Activated CD4-positive, alpha-beta T cell treated with anti-CD3 and anti-CD28 coated beads, Interleukin-2, amount 50 U/mL, for 1 hour (primary cell): Measurements from ENCODE around the gene MPDZ.

Experiments
- DNase-seq: peaks from one replicate; pipeline ENCODE4 v3.0.0-alpha.2; 2020

MPDZ gene

DNA sequence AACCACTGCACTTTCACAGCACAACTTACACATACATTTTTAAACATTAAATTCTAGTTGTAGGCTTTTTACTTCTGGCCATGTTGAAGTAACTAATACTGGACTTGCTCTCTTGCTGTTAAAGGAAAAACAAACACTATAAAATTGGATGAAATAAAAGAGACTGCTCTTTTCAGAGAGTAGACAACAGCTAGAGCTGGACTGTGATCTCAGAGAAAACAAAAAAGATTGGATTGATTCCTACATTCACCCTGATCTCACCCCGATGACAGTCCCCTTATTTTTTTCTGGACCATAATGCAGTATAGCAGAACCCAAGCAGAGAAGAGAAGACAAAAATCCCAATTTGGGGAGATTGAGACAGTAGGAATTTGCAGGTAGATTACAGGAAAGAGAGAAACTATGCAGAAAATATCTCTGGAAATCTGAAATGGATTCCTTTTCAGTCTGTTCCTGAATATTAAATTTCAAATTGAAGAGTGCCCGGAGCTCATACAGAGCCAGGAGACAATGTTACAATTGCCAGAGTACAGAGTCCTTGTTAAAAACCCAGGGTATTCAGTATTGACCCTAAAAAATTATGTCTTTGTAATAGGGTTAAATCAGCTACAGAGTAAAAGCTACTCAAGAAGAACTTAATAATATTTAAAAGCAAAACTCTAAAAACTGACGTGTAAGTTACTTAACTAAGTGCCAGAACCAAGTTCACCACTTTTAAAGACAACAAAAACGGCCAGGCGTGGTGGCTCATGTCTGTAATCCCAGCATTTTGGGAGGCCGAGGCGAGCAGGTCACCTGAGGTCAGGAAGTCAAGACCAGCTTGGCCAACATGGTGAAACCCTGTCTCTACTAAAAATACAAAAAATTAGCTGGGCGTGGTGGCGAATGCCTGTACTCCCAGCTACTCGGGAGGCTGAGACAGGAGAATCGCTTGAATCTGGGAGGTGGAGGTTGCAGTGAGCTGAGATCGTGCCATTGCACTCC, 208.6 kb downstream of the MPDZ start:
- no peak for DNase-seq

DNA sequence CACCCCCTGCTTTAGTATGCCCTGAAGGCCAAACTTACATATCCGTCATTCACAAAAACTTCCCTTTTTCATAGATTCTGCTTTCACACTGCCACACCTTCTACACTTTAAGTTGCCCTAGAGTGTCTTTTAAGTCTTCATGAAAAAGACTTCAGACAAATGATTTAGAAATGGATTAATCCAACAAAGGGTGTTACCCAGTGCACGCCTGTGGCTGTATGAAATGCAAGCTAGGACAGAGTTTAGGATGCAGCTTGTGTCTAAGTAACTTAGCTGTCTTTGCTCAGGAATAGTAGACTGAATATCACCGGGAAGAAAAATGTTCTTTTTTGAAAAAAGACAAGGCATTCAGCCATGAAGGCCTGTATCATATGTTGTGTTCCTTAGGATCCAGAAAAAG, 210.0 kb downstream of the MPDZ start:
- DNase-seq, result no peak

DNA sequence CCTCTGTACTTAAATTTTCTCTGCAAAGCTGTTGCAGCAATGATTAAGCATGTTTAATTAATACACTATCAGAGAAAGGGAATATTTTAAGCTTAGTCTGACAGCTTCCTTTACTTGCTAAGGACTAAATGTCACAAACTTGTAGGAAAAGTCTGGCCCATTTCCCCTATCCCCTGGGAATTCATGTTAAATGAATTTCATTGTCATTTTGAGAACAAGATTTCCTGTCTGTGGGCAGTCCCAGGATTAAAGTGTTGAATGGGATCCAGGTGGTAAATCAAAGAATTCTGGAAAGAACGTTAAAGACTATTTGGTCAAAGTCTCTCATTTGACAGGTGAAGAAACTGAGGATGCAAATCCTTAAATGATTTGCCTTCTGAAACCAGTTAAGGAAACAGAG, 214.8 kb downstream of the MPDZ start:
- DNase-seq, result no peak

DNA sequence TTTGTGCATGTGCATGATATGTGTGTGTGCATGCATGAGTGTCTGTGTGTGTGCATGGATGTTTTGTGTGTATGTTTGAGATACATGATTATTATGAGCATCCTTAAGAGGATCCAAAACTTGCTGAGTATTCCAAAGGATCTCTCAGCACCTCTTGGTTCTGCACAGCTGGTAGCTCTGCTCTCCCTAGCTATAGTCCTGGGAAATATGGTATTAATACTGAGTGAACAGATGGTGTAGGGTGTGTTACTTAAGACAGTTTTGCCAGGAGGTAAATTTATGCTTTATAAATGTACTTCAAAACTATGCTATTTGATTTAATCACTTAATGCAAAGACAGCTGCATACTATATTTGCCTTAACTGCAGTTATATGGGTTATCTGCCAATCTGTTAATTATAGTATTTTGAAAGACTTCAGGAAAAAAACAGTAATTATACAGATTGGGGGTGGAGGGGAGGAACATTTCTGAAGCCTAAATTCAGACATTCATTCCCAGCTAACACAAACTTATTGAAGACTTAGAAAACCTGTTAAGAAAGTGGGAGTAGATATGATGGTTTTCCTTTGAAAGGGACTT, 215.5 kb downstream of the MPDZ start:
- no peak for DNase-seq

DNA sequence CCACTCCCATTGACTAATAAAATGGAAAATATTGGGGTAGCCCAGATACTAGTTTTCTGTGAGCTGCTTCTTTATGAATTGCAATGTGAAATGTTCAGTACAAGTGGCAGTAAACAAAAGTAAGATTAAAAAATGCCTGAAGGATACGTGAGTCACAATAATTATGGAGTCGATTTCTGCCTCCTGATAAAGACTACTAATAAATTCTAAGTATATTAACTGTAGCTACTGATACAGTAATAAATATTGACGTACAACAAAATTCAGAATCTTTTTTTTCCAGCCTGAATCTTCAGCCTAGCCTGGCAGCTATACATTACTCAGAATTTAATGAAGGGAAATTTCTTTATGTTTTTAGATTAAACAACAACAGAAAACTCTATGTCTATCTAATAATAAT, 218.1 kb downstream of the MPDZ start:
- no peak for DNase-seq
